Activated naive CD4-positive, alpha-beta T cell treated with anti-CD3 and anti-CD28 coated beads for 36 hours (primary cell): Measurements from ENCODE around the gene MAPT. TPM values are rescaled to one million over a fixed set of nuclear protein-coding genes. Genes with fewer than 3 reads are reported as not detected.
"Not testable (repeated sequence)": the region's sequence is repeated elsewhere in the genome, so short reads cannot be mapped to it uniquely, and the experiment has no call there.

Experiments
- CTCF ChIA-PET: fragments of 350-600 bp; sonication (Branson Sonifier 250); formaldehyde crosslinking; loops from one replicate; lab custom pipeline; 2021; ENCODE audit warnings: antibody characterized with exemption; lab: Charles Lee
- DNase-seq: peaks from one replicate; pipeline ENCODE4 v3.0.0-alpha.2; 2020
- H3K27ac Mint-ChIP-seq: one replicate; pipeline ENCODE4 v1.8.0; 2021; ENCODE audit warnings: mild to moderate bottlenecking, mixed read lengths
- H3K27me3 Mint-ChIP-seq: one replicate; pipeline ENCODE4 v1.8.0; 2021; ENCODE audit warnings: low read depth, mixed read lengths
- H3K36me3 Mint-ChIP-seq: one replicate; pipeline ENCODE4 v1.8.0; 2021; ENCODE audit warnings: low read depth, mixed read lengths
- H3K4me1 Mint-ChIP-seq: one replicate; pipeline ENCODE4 v1.8.0; 2021; ENCODE audit warnings: low read depth, mixed read lengths
- H3K4me3 Mint-ChIP-seq: one replicate; pipeline ENCODE4 v1.8.0; 2021; ENCODE audit warnings: mild to moderate bottlenecking, moderate library complexity, mixed read lengths
- H3K9me3 Mint-ChIP-seq: one replicate; pipeline ENCODE4 v1.8.0; 2021; ENCODE audit warnings: mixed read lengths
- intact Hi-C: fragments of 100-400 bp; cut with micrococcal nuclease; formaldehyde crosslinking; loops from one replicate; pipeline ENCODE4 v1.15.1; 2023
- total RNA-seq, 2 experiments: library from RNA; stranded (reverse); gene quantifications; one replicate each; pipeline ENCODE4 v1.2.3, GENCODE V29; 2021

Gene MAPT
- total RNA-seq, 2 experiments from 2014 or later: 0.57 to 0.86 TPM

DNA sequence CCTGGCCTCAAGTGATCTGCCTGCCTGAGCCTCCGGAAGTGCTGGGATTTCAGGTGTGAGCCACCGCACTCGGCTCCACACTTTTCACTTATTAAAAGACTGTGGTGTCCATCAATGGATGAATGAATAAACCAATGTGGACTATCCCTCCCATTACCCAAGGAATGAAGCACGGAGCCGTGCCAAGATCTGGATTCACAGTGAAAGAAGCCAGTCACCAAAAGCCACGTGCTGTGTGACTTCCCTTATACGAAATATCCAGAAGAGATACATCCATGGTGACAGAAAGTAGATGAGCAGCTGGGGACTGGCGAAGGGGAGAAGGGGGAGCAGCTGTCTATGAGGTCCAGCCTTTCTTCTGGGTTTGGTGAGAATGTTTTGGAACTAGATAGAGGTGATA is 56.5 kb downstream of the MAPT start:
- DNase-seq: no peak
- CTCF ChIA-PET: no interaction called here
- H3K27ac Mint-ChIP-seq: no peak overlapping the region
- no peak overlapping the region for H3K4me3 Mint-ChIP-seq
- peaks cover 9% of the 10 kb centered on the region for H3K4me1 Mint-ChIP-seq
- no peaks in the 10 kb centered on the region for H3K36me3 Mint-ChIP-seq
- no peaks in the 10 kb centered on the region for H3K9me3 Mint-ChIP-seq
- peaks cover 19% of the 10 kb centered on the region for H3K27me3 Mint-ChIP-seq
- intact Hi-C loops: no loop called here

DNA sequence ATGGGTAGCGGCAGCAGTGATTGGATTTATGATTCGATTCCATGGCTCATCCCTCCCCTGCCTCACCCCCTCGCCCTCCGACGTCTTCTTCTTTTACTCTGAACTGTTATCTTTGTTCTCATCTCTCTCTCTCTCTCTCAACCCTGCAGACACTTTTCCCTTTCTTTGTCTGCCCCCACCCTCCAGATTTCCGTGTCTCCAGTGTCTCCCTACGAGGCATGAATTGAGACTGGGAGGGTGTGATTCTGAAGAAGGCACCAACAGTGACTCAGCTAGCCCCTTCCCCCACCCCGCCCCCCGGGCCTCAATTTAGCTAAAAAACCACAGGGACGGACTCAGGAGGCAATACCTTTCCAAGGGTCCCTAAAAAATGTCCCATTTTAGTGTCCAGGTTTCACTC is 57.0 kb downstream of the MAPT start:
- CTCF ChIA-PET: no interaction called here
- Mint-ChIP-seq H3K36me3 (no peaks in the 10 kb centered on the region), H3K27me3 (peaks cover 19% of the 10 kb centered on the region), H3K9me3 (no peaks in the 10 kb centered on the region), H3K27ac (no peak overlapping the region), H3K4me3 (no peak overlapping the region), H3K4me1 (peaks cover 9% of the 10 kb centered on the region)
- intact Hi-C loops: no loop called here
- DNase-seq: no peak

DNA sequence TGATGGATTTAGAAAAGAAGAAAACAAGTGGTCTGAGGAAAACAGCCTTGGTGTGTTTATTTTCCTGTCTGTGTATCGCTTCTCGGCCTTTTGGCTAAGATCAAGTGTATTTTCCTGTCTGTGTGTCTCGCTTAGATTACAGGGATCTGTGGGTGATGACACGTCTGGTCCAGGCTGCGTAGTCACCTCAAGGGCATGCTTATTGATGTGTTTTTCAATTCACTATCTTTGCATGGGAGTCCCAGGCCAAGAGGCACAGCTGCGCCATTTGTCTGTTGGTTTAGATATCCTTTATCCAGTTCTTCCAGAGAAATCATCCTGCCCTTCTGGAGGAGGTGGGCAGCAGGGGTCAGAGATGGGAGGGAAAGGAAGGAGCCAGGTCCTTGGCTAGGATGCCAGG is 57.6 kb downstream of the MAPT start:
- H3K4me1 Mint-ChIP-seq: peaks cover 9% of the 10 kb centered on the region
- no peak overlapping the region for H3K27ac Mint-ChIP-seq
- no peaks in the 10 kb centered on the region for H3K9me3 Mint-ChIP-seq
- CTCF ChIA-PET: no interaction called here
- intact Hi-C loops: no loop called here
- no peak for DNase-seq
- H3K4me3 Mint-ChIP-seq: no peak overlapping the region
- H3K27me3 Mint-ChIP-seq: peaks cover 19% of the 10 kb centered on the region
- H3K36me3 Mint-ChIP-seq: no peaks in the 10 kb centered on the region

DNA sequence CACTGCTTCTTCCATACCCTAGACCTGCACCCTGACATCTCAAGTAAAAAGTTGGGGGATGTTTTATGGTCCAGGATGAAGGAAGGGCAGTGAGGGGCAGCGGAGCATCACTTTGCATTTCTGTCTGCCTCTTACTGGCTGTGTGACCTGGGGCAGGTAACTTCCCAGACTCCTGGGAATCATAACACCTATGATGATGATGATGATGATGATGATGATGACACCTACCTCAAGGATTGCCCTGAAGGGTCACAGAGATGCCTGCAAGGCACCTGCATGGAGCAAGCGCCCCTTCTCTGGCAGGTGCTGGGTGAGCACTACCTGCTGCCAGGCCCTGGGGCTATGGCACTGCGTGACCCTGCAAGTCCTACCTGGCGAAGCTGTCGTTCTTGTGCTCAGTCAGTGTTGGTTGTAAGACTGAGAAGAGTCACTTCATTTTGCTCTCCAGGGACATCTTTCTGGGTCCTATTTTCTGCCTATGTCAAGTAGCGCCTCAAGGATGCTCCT is 58.5 kb downstream of the MAPT start:
- H3K4me1 Mint-ChIP-seq: peaks cover 9% of the 10 kb centered on the region
- no peak overlapping the region for H3K27ac Mint-ChIP-seq
- DNase-seq: no peak
- no peaks in the 10 kb centered on the region for H3K36me3 Mint-ChIP-seq
- CTCF ChIA-PET: no interaction called here
- peaks cover 19% of the 10 kb centered on the region for H3K27me3 Mint-ChIP-seq
- no peaks in the 10 kb centered on the region for H3K9me3 Mint-ChIP-seq
- H3K4me3 Mint-ChIP-seq: no peak overlapping the region
- intact Hi-C loops: no loop called here

DNA sequence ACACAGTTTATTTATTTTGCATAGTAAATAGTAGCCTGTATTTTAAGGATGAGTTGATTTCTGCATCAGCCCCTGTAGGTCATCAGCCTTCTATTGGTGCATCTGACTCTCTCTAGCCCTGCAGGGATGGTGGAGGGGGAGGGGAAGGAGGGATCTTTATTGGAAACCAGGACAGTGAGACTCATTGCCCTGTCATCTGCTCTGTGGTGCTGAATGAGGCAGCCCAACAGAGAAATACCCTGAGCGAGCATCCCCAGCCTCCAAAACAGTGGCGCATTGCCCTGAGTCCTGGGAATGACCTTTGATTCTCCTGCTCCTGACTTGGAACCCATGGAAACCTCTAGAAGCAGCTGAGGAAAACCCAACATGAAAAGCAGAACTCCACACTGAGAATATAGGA is 59.2 kb downstream of the MAPT start:
- no peak overlapping the region for H3K27ac Mint-ChIP-seq
- H3K27me3 Mint-ChIP-seq: peaks cover 19% of the 10 kb centered on the region
- intact Hi-C loops: no loop called here
- CTCF ChIA-PET: no interaction called here
- DNase-seq: no peak
- no peak overlapping the region for H3K4me3 Mint-ChIP-seq
- H3K36me3 Mint-ChIP-seq: no peaks in the 10 kb centered on the region
- peaks cover 8% of the 10 kb centered on the region for H3K4me1 Mint-ChIP-seq
- no peaks in the 10 kb centered on the region for H3K9me3 Mint-ChIP-seq

DNA sequence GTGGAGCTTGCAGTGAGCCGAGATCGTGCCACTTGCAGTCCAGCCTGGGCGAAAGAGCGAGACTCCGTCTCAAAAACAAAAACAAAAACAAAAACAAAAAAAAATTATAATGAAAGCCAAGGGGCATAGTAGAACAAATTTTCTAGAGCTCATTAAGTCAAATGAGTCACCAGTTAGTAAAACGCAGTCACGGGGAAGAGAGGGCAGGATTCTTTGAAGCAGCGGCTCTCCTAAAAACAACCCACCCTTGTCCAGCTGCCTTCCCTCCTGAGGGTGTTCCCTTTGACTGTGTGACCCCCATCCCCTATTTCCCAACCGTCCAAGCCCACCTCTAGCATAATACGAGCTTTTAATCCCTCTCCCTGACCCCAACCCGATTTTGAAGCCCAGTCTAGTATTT is 60.6 kb downstream of the MAPT start:
- H3K27me3 Mint-ChIP-seq: peaks cover 11% of the 10 kb centered on the region

DNA sequence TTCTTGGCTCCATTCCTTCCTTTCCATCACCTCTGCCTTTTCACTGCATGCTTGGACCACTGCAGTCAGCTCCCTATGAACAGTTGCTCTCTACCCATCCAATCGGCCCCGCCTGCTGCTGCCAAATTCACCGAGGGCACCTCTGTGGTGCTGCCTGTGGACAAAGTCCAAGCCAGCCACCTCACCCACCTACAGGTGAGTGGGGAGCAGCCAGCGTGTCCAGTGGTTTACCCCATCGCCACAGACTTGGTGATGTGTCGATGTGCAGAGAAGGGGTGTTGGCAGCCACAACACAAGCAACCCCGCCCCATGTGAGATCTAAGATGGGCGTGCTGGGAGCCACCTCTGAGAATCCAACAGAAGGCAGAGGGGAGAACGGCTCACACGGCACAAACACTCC is 61.0 kb downstream of the MAPT start:
- intact Hi-C loops: no loop called here
- CTCF ChIA-PET: interaction anchor here (1.0 kb wide), 1 partner anchor 62 kb away, joined by 5 read pairs; no protein-coding TSS in a partner anchor
- no peaks in the 10 kb centered on the region for H3K36me3 Mint-ChIP-seq
- H3K27ac Mint-ChIP-seq: no peak overlapping the region
- H3K27me3 Mint-ChIP-seq: peaks cover 10% of the 10 kb centered on the region
- H3K9me3 Mint-ChIP-seq: no peaks in the 10 kb centered on the region
- no peak overlapping the region for H3K4me3 Mint-ChIP-seq
- no peaks in the 10 kb centered on the region for H3K4me1 Mint-ChIP-seq
- DNase-seq: no peak

More for the DNA sequence above, 60.6 kb downstream of the MAPT start:
- no peak overlapping the region for H3K27ac Mint-ChIP-seq
- H3K36me3 Mint-ChIP-seq: no peaks in the 10 kb centered on the region
- H3K4me3 Mint-ChIP-seq: no peak overlapping the region
- no peaks in the 10 kb centered on the region for H3K9me3 Mint-ChIP-seq
- DNase-seq: no peak
- intact Hi-C loops: no loop called here
- no peaks in the 10 kb centered on the region for H3K4me1 Mint-ChIP-seq
- CTCF ChIA-PET: interaction anchor here (0.6 to 1.0 kb wide), 2 partner anchors 61 to 1179 kb away, joined by 4 to 5 read pairs; no protein-coding TSS in a partner anchor

DNA sequence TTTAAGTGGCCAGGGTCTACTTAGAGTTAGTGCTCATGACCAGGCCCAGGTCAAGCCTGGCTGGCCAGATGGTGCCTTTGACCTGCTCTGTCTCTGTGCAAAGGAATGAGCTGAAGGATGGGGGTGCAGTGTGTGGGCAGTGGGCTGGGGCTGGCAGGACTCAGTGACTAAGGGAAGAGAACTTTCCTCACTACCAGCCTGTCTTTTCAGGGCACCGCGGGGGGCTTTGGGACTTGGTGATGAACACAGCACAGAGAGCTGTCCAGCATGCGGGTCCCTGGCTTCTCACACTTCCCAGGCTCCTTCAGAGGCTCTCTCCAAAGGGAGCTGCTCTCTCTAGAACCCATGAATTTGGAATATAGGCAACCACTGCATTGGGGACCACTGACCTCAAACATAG is 61.7 kb downstream of the MAPT start:
- H3K9me3 Mint-ChIP-seq: no peaks in the 10 kb centered on the region
- intact Hi-C loops: no loop called here

DNA sequence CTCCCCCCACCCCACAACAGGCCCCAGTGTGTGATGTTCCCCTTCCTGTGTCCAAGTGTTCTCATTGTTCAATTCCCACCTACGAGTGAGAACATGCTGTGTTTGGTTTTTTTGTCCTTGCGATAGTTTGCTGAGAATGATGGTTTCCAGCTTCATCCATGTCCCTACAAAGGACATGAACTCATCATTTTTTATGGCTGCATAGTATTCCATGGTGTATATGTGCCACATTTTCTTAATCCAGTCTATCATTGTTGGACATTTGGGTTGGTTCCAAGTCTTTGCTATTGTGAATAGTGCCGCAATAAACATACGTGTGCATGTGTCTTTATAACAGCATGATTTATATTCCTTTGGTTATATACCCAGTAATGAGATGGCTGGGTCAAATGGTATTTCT is 62.4 kb downstream of the MAPT start:
- H3K36me3 Mint-ChIP-seq, DNase-seq, H3K27ac Mint-ChIP-seq, CTCF ChIA-PET, intact Hi-C loops, H3K4me1 Mint-ChIP-seq, H3K9me3 Mint-ChIP-seq, H3K4me3 Mint-ChIP-seq, H3K27me3 Mint-ChIP-seq: not testable (repeated sequence)

More for the DNA sequence above, 61.7 kb downstream of the MAPT start:
- Mint-ChIP-seq H3K27ac (no peak overlapping the region), H3K4me1 (no peaks in the 10 kb centered on the region), H3K4me3 (no peak overlapping the region), H3K27me3 (peaks cover 4% of the 10 kb centered on the region), H3K36me3 (no peaks in the 10 kb centered on the region)
- no peak for DNase-seq
- CTCF ChIA-PET: no interaction called here

DNA sequence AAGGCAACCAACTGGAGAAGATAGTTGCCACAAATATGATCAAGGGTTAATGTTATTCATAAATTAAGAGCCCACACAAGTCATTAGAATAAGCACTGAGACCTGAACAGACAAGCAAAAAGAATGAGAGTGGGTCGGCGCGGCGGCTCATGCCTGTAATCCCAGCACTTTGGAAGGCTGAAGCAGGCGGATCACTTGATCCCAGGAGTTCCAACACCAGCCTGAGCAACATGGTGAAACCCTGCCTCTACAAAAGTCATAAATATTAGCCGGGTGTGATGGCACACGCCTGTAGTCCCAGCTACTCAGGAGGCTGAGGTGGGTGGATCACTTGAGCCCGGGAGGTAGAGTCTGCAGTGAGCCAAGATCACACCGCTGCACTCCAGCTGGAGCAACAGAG is 64.0 kb downstream of the MAPT start:
- Mint-ChIP-seq H3K36me3 (no peaks in the 10 kb centered on the region), H3K27me3 (peaks cover 4% of the 10 kb centered on the region), H3K9me3 (no peaks in the 10 kb centered on the region), H3K27ac (no peak overlapping the region), H3K4me1 (no peaks in the 10 kb centered on the region), H3K4me3 (no peak overlapping the region)
- intact Hi-C loops: no loop called here
- no peak for DNase-seq
- CTCF ChIA-PET: no interaction called here

DNA sequence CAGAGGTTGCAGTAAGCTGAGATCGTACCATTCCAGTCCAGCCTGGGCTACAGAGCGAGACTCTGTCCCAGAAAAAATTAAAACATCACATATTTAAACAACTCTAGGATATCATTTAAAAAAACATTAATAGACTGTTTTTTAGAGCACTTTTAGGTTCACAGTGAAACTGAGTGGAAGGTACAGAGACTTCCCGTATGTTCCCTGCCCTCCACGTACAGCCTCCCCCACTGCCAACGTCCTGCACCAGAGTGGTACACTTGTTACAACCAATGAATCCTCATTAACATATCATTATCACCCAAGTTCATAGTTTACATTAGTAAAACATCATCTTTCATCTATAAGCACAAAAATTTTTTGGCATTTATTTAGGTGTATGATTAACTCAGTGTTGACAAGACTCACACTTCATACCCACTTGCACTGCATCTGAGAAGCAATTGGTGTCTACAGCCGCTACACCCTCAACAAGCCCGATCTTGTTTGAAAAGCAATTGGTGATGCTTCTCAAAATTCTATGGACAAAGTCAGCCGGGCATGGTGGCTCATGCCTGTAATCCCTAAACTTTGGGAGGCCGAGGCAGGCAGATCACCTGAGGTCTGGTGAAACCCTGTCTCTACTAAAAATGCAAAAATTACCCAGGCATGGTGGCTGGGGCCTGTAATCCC is 64.8 kb downstream of the MAPT start:
- Mint-ChIP-seq H3K27me3 (peaks cover 4% of the 10 kb centered on the region), H3K36me3 (no peaks in the 10 kb centered on the region), H3K27ac (no peak overlapping the region), H3K9me3 (no peaks in the 10 kb centered on the region), H3K4me3 (no peak overlapping the region), H3K4me1 (no peaks in the 10 kb centered on the region)
- CTCF ChIA-PET: no interaction called here
- intact Hi-C loops: no loop called here
- no peak for DNase-seq

DNA sequence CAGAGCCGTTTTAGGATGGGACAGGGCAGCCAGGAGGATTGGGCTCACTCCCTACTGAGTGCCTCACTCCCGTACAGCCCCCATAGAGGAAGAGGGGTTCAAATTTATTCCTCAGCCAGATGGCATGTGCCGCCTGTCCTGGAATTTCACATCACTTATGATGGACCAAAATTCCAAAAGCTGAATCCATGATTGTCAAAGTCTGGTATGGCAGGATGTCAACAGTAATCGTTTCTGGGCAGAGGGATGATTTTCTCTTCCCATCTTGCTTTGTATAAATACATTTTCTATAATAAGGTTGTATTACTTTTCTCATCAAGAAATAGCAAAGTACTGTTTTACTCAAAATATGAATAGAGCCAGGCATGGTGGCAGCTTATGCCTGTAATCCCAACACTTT is 66.0 kb downstream of the MAPT start:
- no peaks in the 10 kb centered on the region for H3K9me3 Mint-ChIP-seq
- H3K27me3 Mint-ChIP-seq: peaks cover 1% of the 10 kb centered on the region
- no peak overlapping the region for H3K27ac Mint-ChIP-seq
- intact Hi-C loops: no loop called here
- CTCF ChIA-PET: interaction anchor here (1.4 kb wide), 1 partner anchor 11 kb away, joined by 5 read pairs; no protein-coding TSS in a partner anchor
- DNase-seq: no peak
- H3K4me1 Mint-ChIP-seq: no peaks in the 10 kb centered on the region
- H3K4me3 Mint-ChIP-seq: no peak overlapping the region
- no peaks in the 10 kb centered on the region for H3K36me3 Mint-ChIP-seq

DNA sequence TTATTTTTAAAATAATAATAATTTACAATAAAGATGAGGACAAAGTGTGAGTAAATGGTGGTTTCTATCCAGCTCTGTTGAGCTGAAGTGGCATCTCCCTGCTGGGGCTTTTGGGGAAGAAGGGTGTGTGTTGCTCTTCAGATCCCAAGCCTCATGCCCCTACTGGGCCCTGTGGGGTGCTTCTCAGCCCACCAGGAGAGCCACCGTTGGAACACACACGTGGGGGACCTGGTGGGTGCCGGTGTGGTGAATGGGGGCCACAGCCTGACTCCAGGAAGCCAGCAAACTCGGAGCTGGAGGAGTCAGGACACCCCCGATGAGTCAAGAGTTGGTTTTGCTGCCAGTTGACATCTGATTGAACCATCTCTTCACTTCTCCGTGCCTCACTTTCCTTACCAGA is 66.9 kb downstream of the MAPT start:
- no peaks in the 10 kb centered on the region for H3K36me3 Mint-ChIP-seq
- CTCF ChIA-PET: interaction anchor here (1.4 kb wide), 1 partner anchor 12 kb away, joined by 5 read pairs; no protein-coding TSS in a partner anchor
- H3K4me3 Mint-ChIP-seq: no peak overlapping the region
- H3K27me3 Mint-ChIP-seq: peaks cover 3% of the 10 kb centered on the region
- DNase-seq: no peak
- no peaks in the 10 kb centered on the region for H3K4me1 Mint-ChIP-seq
- H3K9me3 Mint-ChIP-seq: no peaks in the 10 kb centered on the region
- no peak overlapping the region for H3K27ac Mint-ChIP-seq
- intact Hi-C loops: no loop called here
